HG03095 (cell line): ENCODE data around the gene SSH3.
A peak's percentile ranks its signal among the peaks of the same experiment; 100 is the strongest.

ENCODE experiments used
- ATAC-seq: cut with Tn5 transposase; IDR thresholded peaks from one replicate; pipeline ENCODE4 v1.9.1; 2021; ENCODE audit warnings: moderate library complexity; ENCODE audit not compliant: unreplicated experiment

The SSH3 gene

DNA sequence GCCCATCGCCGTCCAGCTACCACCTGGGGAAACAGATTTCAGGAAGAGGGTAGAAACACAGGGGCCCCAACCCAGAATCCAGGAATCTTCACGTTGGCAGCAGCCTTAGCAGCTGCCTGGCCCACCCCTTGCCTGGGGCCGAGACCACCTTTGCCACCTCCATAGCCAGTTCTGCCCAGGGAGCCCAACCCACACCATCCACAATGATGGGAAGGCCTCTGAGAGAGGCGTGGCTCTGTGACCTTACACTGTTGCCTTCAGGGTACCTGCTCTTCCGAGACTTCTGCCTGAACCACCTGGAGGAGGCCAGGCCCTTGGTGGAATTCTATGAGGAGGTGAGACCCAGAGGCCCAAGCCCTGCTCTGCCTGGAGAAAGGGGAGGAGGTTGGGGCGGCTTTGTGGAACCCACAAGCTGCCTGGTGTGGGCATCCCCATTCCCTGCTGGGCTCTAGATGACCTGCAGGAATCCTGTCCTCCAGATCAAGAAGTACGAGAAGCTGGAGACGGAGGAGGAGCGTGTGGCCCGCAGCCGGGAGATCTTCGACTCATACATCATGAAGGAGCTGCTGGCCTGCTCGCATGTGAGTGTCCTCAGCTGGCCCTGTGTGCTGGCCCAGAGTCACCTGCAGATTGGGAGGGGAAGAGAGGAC, 24.3 kb upstream of the SSH3 start:
- no peak for ATAC-seq

DNA sequence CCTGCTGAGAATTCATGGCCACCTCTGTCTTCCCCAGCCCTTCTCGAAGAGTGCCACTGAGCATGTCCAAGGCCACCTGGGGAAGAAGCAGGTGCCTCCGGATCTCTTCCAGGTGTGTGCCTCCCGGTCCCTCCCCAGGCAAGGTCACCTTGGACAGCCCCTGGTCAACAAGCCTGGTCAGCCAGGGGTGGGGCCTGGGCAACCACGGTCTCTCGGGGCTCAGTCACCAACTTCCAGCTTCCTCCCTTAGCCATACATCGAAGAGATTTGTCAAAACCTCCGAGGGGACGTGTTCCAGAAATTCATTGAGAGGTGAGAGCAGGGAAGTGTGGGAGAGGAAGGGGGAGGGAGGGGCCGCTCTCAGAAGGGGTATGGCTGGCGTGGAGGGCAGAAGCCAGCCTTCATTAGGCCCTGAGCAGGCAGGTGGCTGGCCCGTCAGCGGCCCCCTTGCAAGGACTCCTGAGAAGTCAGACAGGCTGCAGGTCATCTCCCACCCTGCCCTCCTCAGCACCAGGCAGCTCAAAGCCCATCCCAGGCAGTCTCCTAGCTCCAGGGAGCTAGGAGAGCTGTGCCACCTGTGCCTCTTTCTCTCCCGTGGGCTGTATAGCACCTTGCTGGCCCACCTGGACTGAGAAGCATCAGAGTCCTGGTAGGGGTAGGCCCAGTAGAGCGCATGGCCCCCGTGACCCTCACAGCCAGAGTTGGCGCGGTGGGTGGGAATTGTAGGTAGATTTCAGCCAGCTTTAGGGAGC, 23.6 kb upstream of the SSH3 start:
- no peak for ATAC-seq

DNA sequence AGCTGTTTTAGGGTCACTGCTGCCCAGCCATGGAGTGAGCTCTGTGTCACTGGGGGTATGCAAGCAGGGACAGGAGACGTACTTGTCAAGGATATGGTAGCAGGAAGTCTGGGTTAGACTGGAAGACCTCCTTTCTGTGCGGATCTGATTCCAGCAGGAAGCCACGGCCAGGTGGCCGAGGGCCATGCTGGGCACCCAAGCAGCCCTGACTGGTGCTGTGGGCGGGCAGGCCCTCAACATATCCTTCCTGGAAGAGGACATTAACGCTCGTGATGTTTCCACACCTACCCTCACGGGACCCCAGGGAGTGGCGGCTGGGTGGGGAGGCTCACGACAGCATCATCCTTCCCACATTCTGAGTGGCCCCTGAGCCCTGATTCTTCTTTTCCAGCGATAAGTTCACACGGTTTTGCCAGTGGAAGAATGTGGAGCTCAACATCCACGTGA, 23.0 kb upstream of the SSH3 start:
- no peak for ATAC-seq

DNA sequence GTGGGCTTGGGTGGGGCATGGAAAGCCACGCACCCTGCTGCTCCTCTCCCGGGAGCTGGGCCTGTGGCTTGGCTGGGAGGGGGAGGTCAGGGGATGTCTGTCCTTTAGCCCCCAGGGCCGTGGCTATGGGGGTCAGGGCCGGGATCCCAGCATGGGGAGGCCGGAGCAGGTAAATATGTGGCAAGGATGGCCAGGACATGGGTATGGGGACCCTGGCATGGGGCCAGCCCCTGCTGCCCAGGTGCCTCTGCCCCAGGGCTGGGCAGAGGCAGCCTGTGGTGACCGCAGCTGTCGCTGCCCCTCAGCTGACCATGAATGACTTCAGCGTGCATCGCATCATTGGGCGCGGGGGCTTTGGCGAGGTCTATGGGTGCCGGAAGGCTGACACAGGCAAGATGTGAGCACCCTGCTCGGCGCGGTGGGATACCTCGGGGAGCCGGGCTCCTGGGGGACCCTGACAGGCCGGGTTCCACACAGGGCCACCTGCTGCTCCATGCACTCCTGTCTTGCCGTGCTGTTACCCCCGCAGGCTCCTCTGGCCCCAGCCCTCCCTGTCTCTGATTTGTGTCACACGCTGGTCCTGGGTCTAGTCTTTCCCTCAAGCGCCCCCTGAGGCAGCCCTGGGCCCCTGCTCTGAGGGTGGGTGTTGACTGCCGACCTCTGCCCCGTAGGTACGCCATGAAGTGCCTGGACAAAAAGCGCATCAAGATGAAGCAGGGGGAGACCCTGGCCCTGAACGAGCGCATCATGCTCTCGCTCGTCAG, 22.4 kb upstream of the SSH3 start:
- ATAC-seq = no peak

DNA sequence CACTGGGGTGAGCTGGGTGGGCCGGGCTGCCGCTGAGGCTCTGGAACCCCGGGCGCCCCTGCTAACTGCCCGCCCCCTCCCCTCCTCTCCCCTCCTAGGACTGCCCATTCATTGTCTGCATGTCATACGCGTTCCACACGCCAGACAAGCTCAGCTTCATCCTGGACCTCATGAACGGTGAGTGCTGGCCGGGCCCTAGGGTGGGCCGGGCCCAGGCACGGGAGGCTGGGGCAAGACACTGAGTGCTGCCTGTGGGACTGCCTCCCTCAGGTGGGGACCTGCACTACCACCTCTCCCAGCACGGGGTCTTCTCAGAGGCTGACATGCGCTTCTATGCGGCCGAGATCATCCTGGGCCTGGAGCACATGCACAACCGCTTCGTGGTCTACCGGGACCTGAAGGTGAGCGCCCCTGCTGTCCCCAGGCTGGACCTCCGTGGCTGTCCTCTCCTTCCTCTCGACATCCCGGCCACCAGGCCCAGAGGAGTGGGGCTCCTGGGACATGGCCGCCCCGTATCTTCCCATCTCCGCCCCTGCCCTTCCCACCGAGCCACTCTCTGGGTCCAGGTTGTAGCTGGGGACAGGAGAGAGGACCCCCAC, 21.7 kb upstream of the SSH3 start:
- ATAC-seq = no peak

DNA sequence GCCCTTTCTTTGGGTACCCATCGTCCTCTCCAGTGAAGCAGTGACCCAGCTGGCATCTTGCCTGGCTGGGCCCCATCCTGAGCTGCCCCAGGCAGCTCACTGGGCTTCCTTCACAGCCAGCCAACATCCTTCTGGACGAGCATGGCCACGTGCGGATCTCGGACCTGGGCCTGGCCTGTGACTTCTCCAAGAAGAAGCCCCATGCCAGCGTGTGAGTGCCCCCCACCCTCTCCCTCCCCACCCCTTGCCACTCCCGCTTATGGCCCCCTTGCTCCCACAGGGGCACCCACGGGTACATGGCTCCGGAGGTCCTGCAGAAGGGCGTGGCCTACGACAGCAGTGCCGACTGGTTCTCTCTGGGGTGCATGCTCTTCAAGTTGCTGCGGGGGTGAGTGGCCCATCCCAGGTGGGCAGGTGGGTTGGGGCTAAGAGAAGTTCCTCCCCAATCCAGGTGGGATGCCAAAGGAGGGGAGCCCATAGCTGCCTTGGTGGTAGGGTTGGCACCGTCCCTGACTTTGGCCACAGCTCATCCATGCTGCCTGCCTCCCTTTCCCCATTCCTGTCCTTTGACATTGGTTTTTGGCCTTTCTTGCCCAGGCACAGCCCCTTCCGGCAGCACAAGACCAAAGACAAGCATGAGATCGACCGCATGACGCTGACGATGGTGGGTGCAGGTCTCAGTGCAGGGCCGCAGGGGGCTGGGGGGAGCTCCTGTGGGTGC, 21.0 kb upstream of the SSH3 start:
- ATAC-seq = no peak

DNA sequence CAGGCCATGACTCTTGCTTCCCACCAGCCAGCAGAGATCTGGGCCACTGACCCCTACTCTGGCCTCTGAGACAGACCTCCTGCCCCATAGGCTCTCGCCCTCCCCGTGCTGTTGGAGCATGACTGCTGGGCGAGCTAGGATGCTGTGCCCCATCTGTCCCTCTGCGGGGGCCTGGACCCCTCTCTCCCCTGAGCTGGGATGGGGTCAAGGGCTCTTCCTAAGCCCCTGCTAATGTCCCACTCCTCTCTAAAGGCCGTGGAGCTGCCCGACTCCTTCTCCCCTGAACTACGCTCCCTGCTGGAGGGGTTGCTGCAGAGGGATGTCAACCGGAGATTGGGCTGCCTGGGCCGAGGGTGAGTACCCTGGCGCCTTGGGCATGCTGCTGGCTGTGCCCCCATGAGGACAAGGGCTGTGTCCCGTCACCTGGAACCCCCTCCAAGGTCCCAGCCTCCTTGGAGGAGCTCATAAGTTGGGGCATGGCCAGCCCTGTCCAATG, 20.4 kb upstream of the SSH3 start:
- ATAC-seq = no peak

DNA sequence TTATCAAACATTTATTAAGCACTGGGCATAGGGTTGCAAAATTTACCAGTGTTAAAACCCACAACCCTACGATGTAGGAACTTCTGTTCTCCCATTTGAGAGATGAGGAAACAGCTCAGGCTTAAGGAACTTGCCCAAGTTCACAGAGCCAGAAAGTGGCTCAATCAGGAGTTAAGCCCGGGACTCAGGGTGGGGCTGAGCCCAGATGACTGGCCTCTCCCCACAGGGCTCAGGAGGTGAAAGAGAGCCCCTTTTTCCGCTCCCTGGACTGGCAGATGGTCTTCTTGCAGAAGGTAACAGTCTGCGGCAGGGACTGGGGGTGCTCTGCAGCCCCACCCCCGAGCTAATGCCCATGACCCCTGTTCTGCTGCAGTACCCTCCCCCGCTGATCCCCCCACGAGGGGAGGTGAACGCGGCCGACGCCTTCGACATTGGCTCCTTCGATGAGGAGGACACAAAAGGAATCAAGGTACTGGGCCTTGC, 19.8 kb upstream of the SSH3 start:
- ATAC-seq = no peak

DNA sequence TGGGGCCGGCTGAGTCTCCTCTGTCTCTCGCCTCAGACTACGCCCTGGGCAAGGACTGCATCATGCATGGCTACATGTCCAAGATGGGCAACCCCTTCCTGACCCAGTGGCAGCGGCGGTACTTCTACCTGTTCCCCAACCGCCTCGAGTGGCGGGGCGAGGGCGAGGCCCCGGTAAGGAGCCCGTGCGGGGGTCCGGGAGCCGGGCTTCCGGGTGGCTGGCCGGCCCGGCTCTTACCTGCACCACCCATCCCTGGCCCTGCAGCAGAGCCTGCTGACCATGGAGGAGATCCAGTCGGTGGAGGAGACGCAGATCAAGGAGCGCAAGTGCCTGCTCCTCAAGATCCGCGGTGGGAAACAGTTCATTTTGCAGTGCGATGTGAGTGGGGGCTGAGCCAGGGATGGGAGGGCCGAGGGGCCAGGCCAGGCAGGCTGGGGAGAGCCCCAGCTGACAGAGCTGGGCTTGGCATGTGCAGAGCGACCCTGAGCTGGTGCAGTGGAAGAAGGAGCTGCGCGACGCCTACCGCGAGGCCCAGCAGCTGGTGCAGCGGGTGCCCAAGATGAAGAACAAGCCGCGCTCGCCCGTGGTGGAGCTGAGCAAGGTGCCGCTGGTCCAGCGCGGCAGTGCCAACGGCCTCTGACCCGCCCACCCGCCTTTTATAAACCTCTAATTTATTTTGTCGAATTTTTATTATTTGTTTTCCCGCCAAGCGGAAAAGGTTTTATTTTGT, 18.4 kb upstream of the SSH3 start:
- ATAC-seq = no peak

DNA sequence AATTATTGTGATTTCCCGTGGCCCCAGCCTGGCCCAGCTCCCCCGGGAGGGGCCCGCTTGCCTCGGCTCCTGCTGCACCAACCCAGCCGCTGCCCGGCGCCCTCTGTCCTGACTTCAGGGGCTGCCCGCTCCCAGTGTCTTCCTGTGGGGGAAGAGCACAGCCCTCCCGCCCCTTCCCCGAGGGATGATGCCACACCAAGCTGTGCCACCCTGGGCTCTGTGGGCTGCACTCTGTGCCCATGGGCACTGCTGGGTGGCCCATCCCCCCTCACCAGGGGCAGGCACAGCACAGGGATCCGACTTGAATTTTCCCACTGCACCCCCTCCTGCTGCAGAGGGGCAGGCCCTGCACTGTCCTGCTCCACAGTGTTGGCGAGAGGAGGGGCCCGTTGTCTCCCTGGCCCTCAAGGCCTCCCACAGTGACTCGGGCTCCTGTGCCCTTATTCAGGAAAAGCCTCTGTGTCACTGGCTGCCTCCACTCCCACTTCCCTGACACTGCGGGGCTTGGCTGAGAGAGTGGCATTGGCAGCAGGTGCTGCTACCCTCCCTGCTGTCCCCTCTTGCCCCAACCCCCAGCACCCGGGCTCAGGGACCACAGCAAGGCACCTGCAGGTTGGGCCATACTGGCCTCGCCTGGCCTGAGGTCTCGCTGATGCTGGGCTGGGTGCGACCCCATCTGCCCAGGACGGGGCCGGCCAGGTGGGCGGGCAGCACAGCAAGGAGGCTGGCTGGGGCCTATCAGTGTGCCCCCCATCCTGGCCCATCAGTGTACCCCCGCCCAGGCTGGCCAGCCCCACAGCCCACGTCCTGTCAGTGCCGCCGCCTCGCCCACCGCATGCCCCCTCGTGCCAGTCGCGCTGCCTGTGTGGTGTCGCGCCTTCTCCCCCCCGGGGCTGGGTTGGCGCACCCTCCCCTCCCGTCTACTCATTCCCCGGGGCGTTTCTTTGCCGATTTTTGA, 17.5 kb upstream of the SSH3 start:
- no peak for ATAC-seq

DNA sequence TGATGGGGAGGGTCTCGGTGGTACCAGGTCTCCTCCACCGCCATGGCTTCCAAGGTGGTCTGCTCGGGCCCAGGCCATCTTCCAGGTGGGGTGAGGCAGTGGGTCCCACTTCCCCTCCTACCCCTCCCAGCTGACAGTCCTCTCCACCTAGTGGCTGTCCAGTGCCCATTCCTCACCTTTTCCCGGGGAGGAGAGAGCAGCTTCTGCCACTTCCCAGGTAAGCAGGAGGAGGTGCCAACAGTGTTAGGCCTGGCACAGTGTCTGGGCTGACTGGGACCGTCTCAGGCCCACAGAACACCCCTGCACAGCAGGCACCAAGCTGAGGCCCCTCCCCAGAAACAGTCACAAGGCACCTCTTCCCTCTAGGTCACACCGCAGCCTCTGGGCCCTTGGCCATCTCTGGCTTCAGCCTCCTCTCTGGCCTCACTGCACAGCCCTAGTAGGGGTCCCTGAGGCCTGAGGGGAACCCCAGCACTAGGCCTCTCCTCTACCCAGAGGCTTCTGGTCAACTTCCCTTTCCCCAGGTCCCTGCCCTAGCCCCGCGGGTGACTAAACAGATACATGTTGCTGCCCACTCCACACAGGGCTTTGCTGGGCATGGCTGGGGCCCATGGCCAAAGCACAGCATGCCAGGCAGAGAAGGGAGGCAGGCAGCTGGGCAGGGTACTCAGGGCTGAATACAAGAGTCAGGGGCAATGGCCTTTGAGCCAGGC, 16.6 kb upstream of the SSH3 start:
- no peak for ATAC-seq

DNA sequence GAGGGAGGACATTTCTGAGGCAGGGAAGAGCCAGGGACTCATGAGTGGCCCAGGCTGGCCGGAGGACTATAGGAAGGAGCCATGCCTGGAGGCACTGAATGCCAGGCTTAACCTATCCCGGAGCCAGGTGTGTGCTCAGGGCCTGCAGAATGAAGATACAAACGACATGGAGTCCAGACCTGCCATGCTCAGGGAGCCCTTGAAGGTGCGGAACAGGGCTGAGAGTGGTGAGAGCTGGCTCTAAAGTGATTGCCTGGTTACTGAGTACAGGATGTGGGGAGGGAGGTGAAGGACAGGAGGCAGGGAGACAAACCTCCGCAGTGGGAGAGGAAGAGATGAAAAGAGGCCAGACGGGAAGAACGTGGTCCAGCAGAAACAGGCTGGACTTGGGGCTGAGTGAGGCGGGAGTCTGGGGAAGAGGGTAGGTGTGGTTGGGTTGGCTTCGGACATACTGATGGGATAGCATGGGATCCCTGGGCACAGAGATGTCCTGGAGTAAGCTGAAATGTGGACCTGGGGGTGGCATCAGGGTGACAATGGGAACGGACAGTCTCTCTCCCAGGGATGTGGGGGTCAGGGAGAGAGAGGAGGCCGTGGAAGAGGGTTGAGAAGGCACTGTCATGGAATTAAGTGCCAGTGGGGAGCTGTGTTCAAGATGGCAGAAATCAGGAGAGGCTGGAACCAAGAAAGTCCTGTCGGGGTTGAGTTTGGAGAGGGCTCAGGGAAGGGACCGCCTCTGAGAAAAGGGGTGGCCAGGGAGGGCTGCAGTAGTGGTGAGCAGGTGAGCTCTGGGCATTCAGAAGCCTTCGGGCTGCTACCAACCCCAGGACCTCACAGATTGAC, 15.8 kb upstream of the SSH3 start:
- ATAC-seq = no peak

DNA sequence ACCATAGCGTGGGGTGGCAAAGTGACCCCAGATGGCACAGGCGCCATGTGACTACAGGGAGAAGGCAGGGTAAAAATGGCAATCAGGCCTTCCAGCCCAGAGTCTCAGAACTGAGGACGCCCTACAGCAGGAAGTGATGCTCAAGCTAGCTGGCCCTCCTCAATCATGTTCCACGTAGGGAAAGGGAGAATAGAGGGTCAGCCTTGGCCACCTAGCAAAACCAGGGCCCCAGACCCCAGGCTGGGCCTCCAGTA, 15.2 kb upstream of the SSH3 start:
- ATAC-seq = no peak

DNA sequence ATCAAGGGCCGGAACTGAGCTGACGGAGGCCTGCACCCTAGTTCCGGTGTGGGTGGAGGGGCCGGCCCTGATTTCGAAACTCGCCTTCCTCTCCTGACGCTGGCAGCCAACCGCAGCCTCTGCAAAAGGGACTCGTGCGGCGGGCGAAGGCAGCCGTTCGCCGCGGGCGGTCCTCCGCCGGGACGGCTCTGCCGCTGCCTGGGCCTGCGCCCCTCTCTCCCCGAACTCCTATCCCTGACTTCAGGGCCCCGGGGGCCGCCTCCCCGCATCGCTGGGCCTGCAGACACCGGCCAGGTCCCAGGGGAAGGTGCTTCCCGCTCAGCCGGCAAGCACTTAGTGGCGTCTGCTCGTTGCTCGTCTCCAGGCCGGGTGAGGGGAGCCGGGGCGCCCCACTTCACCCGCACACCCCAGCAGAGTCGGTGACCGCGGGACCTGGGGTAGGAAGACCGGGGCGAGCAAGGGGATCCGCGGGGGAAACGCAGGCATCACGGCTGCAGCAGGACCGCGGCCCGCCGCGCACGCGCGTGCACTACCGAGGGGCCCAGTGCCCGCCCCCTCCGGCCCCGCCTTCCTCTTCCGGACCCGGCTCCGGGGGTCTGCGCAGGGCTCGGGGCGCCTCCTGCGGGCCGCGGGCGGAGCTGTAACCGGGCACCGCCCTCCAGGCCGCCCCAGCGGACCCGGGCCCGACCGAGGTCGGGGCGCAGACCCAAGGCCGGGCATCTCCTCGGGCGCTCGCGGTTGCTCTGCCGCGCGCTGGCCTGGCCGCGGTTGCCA, 14.7 kb upstream of the SSH3 start:
- peak; percentile 46 for ATAC-seq

DNA sequence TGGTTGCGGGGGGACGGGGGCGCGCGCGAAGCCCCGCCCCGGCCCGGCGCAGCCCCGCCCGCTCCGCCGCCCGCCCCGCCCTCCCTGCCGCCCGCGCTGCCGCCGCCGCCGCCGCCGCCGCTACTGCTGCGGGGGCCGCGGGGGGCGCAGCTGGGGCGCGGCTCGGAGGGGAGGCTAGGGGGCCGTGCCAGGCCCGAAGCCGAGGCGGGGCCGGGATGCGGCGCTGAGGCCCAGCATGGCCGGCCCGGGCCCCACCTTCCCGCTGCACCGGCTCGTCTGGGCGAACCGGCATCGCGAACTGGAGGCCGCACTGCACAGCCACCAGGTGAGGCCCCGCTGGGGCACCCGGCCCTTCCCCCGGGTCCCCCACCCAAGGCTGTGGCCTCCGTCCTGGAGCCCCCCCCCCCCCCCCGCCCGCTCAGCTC, 14.1 kb upstream of the SSH3 start, which contains the start of gene ANKRD13D:
ANKRD13D (plus strand) TSS at position 78 of the 425 bp plus-strand sequence; CDS start at position 236, 158 bp downstream.
- peak; percentile 27 for ATAC-seq

DNA sequence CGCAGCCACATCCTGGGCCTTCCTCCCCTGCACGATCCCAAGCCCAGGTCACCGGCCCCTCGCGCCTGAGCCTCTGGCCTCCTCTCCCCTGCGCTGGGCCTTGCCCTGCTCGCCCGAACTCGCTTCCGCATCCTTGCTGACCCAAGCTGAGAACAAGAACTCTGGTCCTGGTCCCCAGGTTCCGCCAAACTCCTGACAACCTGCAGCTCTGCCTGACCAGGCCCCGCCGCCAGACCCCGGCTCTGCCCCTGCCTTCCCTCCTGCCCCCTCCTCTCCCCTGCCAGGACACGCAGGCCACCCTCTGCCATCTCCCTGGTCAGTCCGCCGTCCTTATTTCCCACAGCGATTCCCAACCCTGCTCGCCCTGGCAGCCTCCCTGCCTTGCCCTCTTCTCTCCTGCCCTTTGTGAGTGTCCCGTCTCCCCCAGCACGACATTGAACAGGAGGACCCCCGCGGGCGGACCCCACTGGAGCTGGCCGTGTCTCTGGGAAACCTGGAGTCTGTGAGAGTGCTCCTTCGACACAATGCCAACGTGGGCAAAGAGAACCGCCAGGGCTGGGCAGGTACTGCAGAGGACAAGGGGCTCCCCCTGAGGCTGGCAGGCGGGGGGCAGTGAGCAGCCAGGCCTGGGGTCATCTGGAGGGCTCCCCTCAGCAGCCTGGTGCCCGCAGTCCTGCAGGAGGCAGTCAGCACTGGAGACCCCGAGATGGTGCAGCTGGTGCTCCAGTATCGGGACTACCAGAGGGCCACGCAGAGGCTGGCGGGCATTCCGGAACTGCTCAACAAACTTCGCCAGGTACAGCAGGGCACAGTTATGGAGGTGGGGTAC, 13.5 kb upstream of the SSH3 start:
- no peak for ATAC-seq
